Activated T-cell treated with anti-CD3 and anti-CD28 coated beads for 24 hours (primary cell): ENCODE data around the gene CNTF.

Experiments used
- DNase-seq: peaks from one replicate; pipeline ENCODE4 v3.0.0-alpha.2; 2020; ENCODE audit warnings: low read depth

CNTF gene

DNA sequence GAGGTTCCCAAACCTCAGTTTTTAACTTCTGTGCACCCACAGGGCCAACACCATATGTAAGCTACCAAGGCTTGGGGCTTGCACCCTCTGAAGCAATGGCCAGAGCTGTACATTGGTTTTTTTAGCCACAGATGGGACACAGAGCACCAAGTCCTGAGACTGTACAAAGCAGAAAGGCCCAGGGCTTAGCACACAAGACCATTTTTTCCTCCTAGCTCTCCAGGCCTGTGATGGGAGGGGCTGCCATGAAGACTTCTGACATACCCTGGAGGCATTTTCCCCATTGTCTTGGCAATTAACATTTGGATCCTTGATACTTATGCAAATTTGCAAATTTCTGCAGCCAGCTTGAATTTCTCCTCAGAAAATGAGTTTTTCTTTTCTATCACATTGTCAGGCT lies 23.4 kb downstream of the CNTF start:
- no peak for DNase-seq

DNA sequence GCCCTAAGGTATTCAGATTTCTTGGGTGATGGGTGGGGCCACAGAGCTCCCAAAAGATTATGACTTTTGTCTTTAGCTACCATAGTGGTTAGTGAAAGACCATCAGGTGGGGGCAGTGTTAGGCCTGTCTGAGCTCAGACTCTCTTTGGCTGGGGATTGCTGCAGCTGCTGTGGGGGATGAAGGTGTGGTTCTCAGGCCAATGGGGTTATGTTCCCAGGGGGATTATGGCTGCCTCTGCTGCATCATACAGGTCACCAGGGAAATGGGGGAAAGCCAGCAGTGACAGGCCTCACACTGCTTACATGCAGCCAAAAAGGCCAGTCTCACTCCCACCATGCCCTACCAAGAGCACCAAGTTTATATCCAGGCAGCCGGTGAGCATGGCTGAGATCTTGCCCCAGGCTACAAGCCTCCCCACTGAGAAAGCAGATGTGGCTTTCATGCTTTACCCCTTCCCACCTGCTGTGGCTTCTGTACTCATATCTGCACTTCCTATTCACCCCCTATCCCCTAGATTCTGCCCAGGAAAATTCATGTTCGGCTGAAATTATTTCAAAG lies 24.8 kb downstream of the CNTF start:
- no peak for DNase-seq

DNA sequence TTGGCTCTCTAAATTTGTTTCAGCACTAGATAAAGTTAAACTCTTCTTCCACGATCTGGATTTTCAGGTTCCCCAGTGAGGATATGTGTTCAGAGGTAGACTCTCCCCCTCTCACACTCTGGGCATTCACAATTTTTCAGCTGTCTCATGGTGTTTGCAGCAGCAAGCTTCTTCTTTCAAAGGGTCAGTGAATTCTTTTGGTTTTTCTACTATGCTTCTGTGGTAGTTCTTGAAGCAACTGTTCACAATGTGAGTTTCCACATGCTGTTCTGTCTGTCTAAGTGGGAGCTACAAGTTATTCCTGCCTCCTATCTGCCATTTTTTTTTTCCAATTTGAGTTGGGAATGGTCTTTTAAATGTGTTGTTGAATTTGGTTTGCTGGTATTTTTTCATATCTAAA lies 25.4 kb downstream of the CNTF start:
- no peak for DNase-seq

DNA sequence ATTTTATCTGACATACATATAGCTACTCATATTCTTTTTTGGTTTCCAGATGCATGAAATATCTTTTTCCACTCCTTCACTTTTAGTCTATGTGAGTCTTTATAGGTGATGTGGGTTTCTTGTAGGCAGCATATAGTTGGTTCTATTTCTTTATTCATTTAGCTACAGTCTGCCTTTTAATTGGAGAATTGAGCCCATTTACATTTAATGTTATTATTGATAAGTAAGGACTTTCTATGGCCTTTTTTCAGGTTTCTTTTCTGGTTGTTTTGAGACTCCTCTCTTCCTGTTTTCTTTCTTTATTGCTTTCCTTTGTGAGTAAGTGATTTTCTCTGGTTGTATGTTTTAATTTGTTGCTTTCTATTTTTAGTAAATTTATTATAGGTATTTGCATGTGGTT lies 27.2 kb downstream of the CNTF start:
- no peak for DNase-seq

DNA sequence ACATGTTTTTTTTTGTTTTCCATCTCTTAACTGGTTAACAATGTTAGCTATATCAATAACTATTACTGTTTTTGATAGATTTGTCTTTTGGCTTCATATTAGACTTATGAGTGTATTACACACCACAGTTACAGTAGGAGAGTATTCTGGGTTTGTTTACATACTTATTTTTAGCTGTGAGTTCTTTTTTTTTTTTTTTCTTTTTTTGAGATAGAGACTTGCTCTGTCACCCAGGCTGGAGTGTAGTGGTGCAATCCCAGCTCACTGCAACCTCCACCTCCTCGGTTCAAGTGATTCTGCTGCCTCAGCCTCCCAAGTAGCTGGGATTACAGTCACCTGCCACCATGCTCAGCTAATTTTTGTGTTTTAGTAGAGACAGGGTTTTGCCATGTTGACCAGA lies 28.0 kb downstream of the CNTF start:
- DNase-seq: no peak

DNA sequence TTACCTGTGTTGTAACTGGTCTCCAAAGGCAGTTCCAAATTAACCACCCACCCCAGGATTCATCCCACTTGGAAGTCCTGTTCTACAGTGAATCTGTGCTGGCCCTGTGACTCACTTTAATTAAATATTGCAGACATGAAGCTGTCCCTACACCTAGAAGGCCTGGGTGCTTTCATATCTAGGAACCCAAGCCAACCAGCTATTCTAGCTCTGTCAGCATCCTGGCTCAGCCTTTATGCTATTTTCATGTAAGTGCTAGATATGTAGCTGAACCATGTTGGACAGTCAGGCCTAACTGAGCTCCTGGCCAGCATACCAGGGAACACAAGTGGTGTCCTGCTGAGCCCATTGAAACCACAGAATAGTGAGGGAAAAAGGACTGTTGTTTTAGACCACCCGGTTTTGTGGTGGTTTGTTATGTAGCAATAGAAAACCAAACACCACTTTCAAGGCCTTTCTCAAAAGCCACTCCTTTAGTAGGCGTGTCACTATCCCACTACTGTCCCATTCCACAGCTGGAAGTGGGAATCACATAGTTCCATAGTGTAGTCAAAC lies 30.3 kb downstream of the CNTF start:
- DNase-seq: no peak

DNA sequence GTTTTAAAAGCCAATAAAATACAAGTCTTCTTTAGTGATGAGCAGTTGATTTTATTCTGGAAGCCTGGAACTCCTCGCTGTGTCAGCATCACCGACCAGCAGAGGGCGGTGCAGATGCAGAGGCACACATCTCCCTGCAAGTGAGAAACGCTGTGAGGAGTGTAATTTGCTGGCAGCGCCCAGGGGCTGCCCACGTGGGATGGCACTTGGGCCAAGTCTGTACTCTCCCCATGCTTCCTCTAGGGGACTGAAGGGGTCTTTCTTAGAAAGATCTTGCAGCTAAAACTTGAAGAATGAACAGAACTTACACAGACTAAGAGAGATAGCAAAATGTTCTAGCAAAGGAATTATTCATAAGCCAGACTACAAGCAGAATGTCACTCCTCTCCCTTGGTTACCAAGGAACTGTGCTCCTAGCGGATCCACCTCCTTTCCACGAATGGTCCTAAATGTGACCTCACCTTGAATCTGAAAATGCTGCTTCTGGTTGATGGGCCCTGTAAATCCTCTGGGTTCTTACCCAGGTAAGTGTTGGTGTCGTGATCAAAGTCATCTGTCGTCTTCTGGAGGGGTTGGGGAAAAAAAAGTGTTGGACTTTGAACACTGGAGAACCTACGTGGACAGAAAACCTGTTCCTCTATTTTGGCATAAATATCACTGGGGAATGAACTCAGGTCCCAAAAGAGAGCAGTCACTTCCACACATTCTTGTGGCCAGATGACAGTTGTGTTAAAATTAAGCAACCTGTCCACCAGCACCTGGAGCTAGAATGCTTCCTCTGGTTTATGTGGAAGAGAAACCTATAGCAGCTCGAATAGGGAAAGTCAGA lies 31.8 kb downstream of the CNTF start:
- DNase-seq: peak; percentile 70

DNA sequence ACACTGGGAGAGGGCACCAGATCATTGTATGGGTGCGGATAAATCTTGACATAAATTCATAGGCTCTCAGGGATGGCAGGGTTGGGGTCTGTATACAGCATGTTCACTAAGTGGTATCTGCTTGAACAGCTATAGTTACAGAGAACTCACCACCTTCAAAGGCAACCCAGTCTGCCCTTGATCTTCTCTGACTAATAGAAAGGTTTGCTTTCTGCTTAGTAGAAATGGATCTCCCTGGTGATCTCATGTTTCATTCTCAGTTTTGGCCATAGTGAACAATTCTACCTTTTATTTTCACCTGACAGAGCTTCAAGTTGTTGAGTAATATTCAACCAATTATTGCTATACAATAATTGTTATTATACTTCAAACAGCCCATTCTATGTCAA lies 32.4 kb downstream of the CNTF start:
- DNase-seq: no peak

DNA sequence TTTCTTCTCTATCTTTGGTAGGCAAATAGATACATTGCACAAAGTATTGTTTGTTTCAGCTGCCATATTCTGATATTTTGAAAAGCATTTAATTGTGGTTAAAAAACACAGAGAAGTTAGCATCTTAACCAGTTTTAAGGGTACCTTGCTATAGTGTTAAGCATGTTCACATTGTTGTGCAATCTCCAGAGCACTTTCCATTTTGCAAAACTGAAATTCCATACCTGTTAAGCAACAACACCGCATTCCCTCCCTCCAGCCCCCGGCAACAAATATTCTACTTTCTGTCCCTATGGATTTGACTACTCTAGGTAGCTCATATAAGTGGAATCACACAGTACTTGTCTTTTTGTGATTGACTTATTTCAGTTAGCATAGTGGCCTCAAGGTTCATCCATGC lies 33.9 kb downstream of the CNTF start:
- DNase-seq: no peak

DNA sequence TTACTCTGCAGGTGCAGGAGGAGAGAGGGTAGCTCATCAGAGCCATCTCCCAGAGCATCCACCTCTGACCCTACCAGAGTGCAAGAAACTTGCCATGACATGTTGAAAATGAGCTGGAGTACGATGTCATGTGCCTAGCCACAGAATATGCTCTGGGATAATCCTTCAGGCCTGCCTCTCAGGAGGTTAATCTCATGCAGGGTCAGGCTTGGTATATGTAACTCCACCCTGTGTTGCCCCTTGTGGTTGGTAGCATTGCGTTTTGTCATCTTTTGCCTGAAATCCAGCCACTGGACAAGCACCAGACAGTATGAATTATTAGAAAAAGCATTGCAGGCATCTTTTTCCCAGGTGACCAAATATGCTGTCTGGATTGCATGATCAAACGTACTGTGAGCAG lies 36.2 kb downstream of the CNTF start:
- DNase-seq: no peak

DNA sequence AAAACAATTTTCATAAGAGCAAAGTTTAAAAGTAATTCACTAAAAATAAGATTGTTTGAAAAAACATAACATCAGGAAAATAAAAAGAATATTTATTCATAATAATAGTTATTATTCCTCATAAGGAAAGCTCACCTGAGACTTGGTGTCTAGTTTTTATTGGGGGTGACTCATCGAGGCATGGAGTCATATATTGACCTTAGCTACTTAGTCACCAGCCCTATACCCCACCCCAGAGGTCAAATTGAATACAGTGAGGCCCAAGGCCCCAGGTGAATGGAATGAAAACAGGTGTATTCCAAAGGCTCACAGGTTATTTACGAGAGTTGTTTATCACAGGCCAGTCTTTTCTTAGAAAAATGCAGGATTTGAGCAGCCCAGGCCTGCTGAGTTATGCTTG lies 36.9 kb downstream of the CNTF start:
- DNase-seq: no peak

DNA sequence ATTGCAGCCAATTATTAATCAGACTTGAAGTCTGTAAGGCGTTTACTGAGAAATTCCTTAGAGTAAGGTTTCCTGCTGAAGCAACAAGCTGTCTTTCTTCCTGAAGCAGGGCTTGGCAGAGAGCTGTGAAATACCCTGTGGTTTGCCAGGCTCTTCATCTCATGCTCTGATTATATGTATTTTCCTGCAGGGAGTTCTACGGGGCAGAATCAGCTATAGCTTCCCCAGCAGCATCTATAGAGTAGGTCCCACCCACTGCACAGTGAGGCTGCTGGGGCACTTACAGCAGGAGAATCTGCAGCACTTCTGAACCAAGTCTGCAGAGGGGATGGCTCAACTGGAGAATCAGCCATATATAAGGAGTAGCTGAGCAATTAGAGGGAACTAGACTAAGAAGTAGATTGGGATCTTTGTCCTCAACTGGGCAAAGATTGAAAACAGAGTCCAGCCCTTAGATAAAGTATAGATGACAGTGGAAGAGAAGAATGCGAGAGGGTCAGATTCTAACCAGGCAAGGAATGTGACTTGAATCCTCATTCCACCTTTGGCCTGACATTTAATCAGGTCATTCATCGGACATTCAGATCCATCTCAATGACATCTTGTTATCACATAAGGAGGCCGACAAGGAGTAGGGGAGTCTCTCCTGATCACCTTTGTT lies 37.6 kb downstream of the CNTF start:
- DNase-seq: no peak

DNA sequence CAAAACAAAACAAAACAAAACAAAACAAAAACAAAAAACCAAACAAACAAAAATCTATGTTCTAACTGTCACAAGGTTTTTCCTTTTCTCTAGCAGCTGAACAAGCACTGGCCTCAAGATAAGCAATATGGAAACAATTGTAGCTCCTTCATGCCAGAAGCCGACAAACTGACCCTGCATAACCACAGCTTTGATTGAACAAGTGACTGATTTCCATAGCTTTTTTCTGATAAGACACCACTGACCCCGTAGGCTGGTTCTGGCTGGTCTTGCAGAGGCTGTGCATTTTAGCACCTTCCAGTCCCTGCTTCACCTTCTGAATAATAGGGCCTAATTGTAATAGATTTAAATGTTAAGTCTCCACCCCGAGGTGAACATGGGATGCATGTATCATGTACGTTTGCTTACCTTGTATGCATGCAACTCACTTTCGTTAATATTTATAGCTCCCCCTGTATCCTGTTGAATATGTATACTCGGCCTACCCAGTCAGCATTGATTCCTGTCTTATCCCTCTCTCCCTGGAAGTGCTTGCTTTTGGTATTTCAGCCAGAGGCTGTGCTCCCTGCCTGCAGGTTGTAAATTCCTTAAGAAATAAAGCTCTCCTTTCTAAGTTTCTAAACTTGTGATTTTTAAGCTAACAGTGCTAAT lies 49.6 kb downstream of the CNTF start:
- no peak for DNase-seq

DNA sequence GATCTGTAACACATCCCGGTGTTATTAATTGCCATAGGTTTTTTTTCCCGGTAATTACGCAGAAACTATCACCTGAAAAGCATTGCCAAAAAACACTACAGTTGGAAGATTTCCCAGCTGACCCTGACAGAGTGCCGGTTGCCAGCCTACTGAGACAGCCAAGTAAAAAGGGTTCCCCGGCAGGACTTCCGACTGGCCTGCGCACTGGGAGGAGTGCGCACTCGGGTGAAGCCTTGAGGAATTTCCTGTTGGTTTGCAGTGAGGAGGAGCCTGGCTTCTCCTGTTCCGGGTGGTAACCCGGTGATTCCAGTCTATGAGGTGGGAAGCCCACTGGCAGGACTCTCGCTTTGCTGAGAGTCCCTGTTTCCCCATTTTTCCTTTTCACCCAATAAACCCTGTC lies 52.1 kb downstream of the CNTF start:
- DNase-seq: no peak
